Stimulated activated CD8-positive, alpha-beta memory T cell treated with anti-CD3 and anti-CD28 coated beads, Interleukin-12 subunit alpha, Interleukin-12 subunit beta, amount 100 ng/mL, for 4 hours (primary cell): ENCODE measurements around the gene ADIPOR2.
"Not testable (repeated sequence)": the region's sequence is repeated elsewhere in the genome, so short reads cannot be mapped to it uniquely, and the experiment has no call there.

Source experiments
- DNase-seq: peaks from one replicate; pipeline ENCODE4 v3.0.0-alpha.2; 2020; ENCODE audit warnings: low read depth

ADIPOR2 gene

GRCh38 chr12:1705774-1706631 is 15.1 kb downstream of the ADIPOR2 start:
- DNase-seq = no peak

GRCh38 chr12:1706632-1706980 is 15.7 kb downstream of the ADIPOR2 start:
- no peak for DNase-seq

- no peak for DNase-seq
Measured at GRCh38 chr12:1707051-1707450, 16.2 kb downstream of the ADIPOR2 start.

- DNase-seq = not testable (repeated sequence)
Measured at GRCh38 chr12:1709968-1710367, 19.1 kb downstream of the ADIPOR2 start.

- not testable (repeated sequence) for DNase-seq
Measured at GRCh38 chr12:1710870-1711269, 20.0 kb downstream of the ADIPOR2 start.

GRCh38 chr12:1711536-1712211 is 20.8 kb downstream of the ADIPOR2 start:
- DNase-seq = not testable (repeated sequence)

GRCh38 chr12:1712305-1712704 is 21.4 kb downstream of the ADIPOR2 start:
- not testable (repeated sequence) for DNase-seq

- DNase-seq = not testable (repeated sequence)
Measured at GRCh38 chr12:1712852-1713251, 22.0 kb downstream of the ADIPOR2 start.

GRCh38 chr12:1713783-1714348 is 23.0 kb downstream of the ADIPOR2 start:
- not testable (repeated sequence) for DNase-seq

GRCh38 chr12:1715459-1715858 is 24.6 kb downstream of the ADIPOR2 start:
- not testable (repeated sequence) for DNase-seq

GRCh38 chr12:1716215-1716862 is 25.5 kb downstream of the ADIPOR2 start:
- no peak for DNase-seq

GRCh38 chr12:1716911-1717310 is 26.0 kb downstream of the ADIPOR2 start:
- no peak for DNase-seq

- no peak for DNase-seq
Measured at GRCh38 chr12:1719139-1719538, 28.3 kb downstream of the ADIPOR2 start.

GRCh38 chr12:1720494-1720893 is 29.6 kb downstream of the ADIPOR2 start:
- no peak for DNase-seq

- no peak for DNase-seq
Measured at GRCh38 chr12:1723721-1724120, 32.9 kb downstream of the ADIPOR2 start.

GRCh38 chr12:1724250-1724649 is 33.4 kb downstream of the ADIPOR2 start:
- DNase-seq = no peak

- no peak for DNase-seq
Measured at GRCh38 chr12:1726753-1727152, 35.9 kb downstream of the ADIPOR2 start.

GRCh38 chr12:1728824-1729223 is 38.0 kb downstream of the ADIPOR2 start:
- no peak for DNase-seq

- DNase-seq = no peak
Measured at GRCh38 chr12:1731019-1731687, 40.3 kb downstream of the ADIPOR2 start.

- DNase-seq = not testable (repeated sequence)
Measured at GRCh38 chr12:1731688-1732078, 40.8 kb downstream of the ADIPOR2 start.

- DNase-seq = no peak
Measured at GRCh38 chr12:1732914-1733313, 42.0 kb downstream of the ADIPOR2 start.

GRCh38 chr12:1733712-1734111 is 42.8 kb downstream of the ADIPOR2 start:
- not testable (repeated sequence) for DNase-seq
